ENCODE data around the gene SLC30A10. TPM values are rescaled to one million over a fixed set of nuclear protein-coding genes. Genes with fewer than 3 reads are reported as not detected.

SLC30A10 gene
- total and polyA plus RNA-seq, 2 donors (not counting 1 experiment from before 2014, with no cell fraction given) = 0.06 TPM; not detected in 1

- WGBS (ENCODE audit: insufficient coverage) = 24% methylated on average over 1 of the region's 1 CpG
- no peak overlapping the region for H3K4me3 Mint-ChIP-seq
- H3K4me2 ChIP-seq (replicated peaks; ENCODE audit: low read depth, low read length, poor library complexity, severe bottlenecking) = no peak overlapping the region
- no peaks in the 10 kb centered on the region for H3K4me1 ChIP-seq (ENCODE audit: control insufficient read depth in 2 of 2, insufficient read depth in 2 of 2, low read length in 2 of 2)
- H3K27ac Mint-ChIP-seq = no peak overlapping the region
- H2AFZ ChIP-seq (ENCODE audit: insufficient read depth, low read depth, low read length, poor library complexity, severe bottlenecking) = no peak overlapping the region
- no peak overlapping the region for H3K27ac ChIP-seq (ENCODE audit: low read length in 2 of 2)
- H4K20me1 ChIP-seq (ENCODE audit: control insufficient read depth, insufficient read depth, low read length, poor library complexity, severe bottlenecking) = no peaks in the 10 kb centered on the region
- no peak for ATAC-seq (ENCODE audit: low read depth)
- no peak overlapping the region for H3K4me3 ChIP-seq (ENCODE audit: control extremely low read depth in 1 of 5, extremely low read depth in 1 of 5, insufficient read depth in 1 of 5, low read depth in 2 of 5, low read length in 4 of 5)
- no peaks in the 10 kb centered on the region for H3K36me3 ChIP-seq (replicated peaks in 1 of 2; ENCODE audit: control extremely low read depth in 1 of 2, control insufficient read depth in 1 of 2, extremely low read depth in 1 of 2, insufficient read depth in 2 of 2, low read length in 1 of 2)
- no peak for DNase-seq
- H3K27me3 ChIP-seq (replicated peaks in 1 of 4; ENCODE audit: control extremely low read depth in 1 of 4, control insufficient read depth in 3 of 4, insufficient read depth in 4 of 4, low read length in 3 of 4) = peaks cover 0 to 3% (median 1%) of the 10 kb centered on the region in 4 experiments
- intact Hi-C loops (cut with micrococcal nuclease) = no loop called here
- H3K4me1 Mint-ChIP-seq = peaks cover 3% of the 10 kb centered on the region
- ChIA-PET CTCF (no interaction called here), POLR2A (no interaction called here)
- peaks cover 12% of the 10 kb centered on the region for H3K27me3 Mint-ChIP-seq
- no peaks in the 10 kb centered on the region for H3K79me2 ChIP-seq (ENCODE audit: control insufficient read depth, insufficient read depth, low read length)
- H3K9me3 ChIP-seq (ENCODE audit: control extremely low read depth in 1 of 3, control insufficient read depth in 2 of 3, insufficient read depth in 1 of 3, low read length in 2 of 3) = no peaks in the 10 kb centered on the region
- no peak overlapping the region for H3K9ac ChIP-seq (ENCODE audit: low read length)
- TF ChIP-seq CTCF (IDR thresholded peaks at IDR 0.05) = no peak
- no peak for TF ChIP-seq EZH2 (IDR thresholded peaks at IDR 0.05; ENCODE audit: borderline replicate concordance, insufficient read depth, low read depth, low read length, poor library complexity, severe bottlenecking)
- H3K9me3 Mint-ChIP-seq (ENCODE audit: insufficient read depth) = no peaks in the 10 kb centered on the region
Measured at GRCh38 chr1:219907772-219908070, 20.6 kb downstream of the SLC30A10 start.

- H3K27me3 Mint-ChIP-seq = peaks cover 13% of the 10 kb centered on the region
- 88% methylated on average over 1 of the region's 5 CpGs for WGBS (ENCODE audit: insufficient coverage)
Measured at GRCh38 chr1:219906924-219907771, 21.2 kb downstream of the SLC30A10 start.

More at GRCh38 chr1:219906924-219907771, 21.2 kb downstream of the SLC30A10 start:
- TF ChIP-seq CTCF (IDR thresholded peaks at IDR 0.05) (no peak), EZH2 (IDR thresholded peaks at IDR 0.05; ENCODE audit: borderline replicate concordance, insufficient read depth, low read depth, low read length, poor library complexity, severe bottlenecking) (no peak)
- DNase-seq (no peak), ATAC-seq (ENCODE audit: low read depth) (no peak)
- ChIA-PET CTCF (no interaction called here), POLR2A (no interaction called here)
- Histone ChIP-seq H3K9ac (ENCODE audit: low read length) (no peak overlapping the region), H3K4me3 (ENCODE audit: control extremely low read depth in 1 of 5, extremely low read depth in 1 of 5, insufficient read depth in 1 of 5, low read depth in 2 of 5, low read length in 4 of 5) (no peak overlapping the region), H3K27ac (ENCODE audit: low read length in 2 of 2) (no peak overlapping the region), H3K79me2 (ENCODE audit: control insufficient read depth, insufficient read depth, low read length) (no peaks in the 10 kb centered on the region), H4K20me1 (ENCODE audit: control insufficient read depth, insufficient read depth, low read length, poor library complexity, severe bottlenecking) (no peaks in the 10 kb centered on the region), H3K27me3 (replicated peaks in 1 of 4; ENCODE audit: control extremely low read depth in 1 of 4, control insufficient read depth in 3 of 4, insufficient read depth in 4 of 4, low read length in 3 of 4) (peaks cover 0 to 3% (median 1%) of the 10 kb centered on the region in 4 experiments), H3K4me1 (ENCODE audit: control insufficient read depth in 2 of 2, insufficient read depth in 2 of 2, low read length in 2 of 2) (no peaks in the 10 kb centered on the region), H2AFZ (ENCODE audit: insufficient read depth, low read depth, low read length, poor library complexity, severe bottlenecking) (no peak overlapping the region), H3K9me3 (ENCODE audit: control extremely low read depth in 1 of 3, control insufficient read depth in 2 of 3, insufficient read depth in 1 of 3, low read length in 2 of 3) (no peaks in the 10 kb centered on the region), H3K36me3 (replicated peaks in 1 of 2; ENCODE audit: control extremely low read depth in 1 of 2, control insufficient read depth in 1 of 2, extremely low read depth in 1 of 2, insufficient read depth in 2 of 2, low read length in 1 of 2) (no peaks in the 10 kb centered on the region), H3K4me2 (replicated peaks; ENCODE audit: low read depth, low read length, poor library complexity, severe bottlenecking) (no peak overlapping the region)
- Mint-ChIP-seq H3K4me3 (no peak overlapping the region), H3K9me3 (ENCODE audit: insufficient read depth) (no peaks in the 10 kb centered on the region), H3K27ac (no peak overlapping the region), H3K4me1 (peaks cover 3% of the 10 kb centered on the region)
- intact Hi-C loops (cut with micrococcal nuclease) = no loop called here
